HS-27A (cell line): Measurements from ENCODE around the gene THBS4.

ENCODE experiments used
- DNase-seq: peaks from one replicate; pipeline ENCODE4 v3.0.0-alpha.2; 2012; ENCODE audit warnings: low read depth, missing footprints

Gene THBS4

GRCh38 chr5:80116465-80116864, 81.3 kb downstream of the THBS4 start:
- no peak for DNase-seq

DNA sequence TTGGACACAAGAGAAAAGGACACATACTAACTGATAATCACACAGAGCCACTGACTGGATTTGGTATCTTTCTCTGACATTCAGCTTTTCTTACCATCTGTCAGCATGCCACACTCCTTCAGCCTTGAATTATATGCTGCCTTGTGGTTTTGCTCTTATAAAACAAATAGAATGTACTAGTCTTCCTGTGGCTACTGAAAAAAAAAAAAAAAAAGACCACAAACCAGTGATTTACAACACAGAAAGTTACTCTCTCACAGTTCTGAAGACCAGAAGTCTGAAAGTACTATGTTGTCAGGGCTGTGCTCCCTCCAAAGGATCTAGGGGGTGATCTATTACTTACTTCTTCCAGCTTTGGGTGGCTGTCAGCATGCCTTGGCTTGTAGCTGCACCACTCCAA, 82.3 kb downstream of the THBS4 start:
- no peak for DNase-seq

- DNase-seq: no peak
Observed at GRCh38 chr5:80119372-80119771, 84.2 kb downstream of the THBS4 start.

DNA sequence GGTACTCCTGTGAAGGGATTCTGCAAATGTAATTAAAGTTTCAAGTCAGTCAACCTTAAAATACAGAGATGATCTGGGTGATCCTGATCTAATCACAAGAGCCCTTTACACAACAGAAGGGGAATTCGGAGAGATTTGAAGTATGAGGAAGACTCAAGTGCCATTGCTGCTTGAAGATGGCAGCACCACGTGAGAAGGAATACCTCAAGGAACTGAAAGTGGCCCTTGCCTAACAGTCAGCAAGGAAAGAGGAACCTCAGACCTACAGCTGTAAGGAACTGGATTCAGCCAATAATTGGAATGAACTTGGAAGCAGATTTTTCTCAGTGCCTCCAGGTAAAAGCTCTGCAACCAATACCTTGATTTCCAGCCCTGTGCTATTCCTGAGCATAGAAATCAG, 87.4 kb downstream of the THBS4 start:
- DNase-seq: no peak

DNA sequence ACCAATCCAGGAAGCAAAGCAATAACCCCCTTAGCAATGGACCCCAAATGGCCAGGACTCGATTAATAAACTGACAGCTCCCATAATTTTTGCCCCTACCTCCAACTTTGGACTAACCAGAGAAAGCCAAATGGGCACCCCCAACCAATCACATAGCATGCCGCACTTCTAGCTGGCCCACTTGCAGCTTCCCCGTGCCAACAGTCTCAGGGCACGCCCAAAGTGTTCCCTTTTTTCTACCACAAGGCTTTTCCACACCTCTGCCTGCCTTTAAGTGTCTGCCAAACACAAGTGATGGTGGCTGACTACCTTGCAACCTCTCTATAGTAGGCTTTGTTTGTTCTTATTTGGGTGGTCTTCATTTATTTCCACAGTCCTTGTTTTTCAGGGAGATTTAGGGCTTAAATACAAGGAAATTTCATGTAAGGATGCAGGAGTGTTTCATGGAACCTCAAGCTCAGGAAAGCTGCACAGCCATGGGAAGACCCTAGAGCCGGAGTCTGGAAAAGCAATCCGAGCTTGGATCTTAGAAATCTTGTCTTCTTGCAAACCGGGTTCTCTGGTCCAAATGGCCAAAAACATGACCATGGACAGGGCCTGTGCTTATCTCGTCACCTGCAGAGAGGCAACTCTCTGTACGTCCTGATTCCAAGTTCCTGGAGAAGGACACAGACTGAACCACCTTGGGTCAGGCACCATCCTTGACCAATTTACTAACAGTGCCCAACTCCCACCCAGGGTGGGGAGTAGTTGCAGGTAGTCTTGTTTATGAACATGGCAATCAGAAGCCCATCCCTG, 89.2 kb downstream of the THBS4 start:
- DNase-seq: no peak

DNA sequence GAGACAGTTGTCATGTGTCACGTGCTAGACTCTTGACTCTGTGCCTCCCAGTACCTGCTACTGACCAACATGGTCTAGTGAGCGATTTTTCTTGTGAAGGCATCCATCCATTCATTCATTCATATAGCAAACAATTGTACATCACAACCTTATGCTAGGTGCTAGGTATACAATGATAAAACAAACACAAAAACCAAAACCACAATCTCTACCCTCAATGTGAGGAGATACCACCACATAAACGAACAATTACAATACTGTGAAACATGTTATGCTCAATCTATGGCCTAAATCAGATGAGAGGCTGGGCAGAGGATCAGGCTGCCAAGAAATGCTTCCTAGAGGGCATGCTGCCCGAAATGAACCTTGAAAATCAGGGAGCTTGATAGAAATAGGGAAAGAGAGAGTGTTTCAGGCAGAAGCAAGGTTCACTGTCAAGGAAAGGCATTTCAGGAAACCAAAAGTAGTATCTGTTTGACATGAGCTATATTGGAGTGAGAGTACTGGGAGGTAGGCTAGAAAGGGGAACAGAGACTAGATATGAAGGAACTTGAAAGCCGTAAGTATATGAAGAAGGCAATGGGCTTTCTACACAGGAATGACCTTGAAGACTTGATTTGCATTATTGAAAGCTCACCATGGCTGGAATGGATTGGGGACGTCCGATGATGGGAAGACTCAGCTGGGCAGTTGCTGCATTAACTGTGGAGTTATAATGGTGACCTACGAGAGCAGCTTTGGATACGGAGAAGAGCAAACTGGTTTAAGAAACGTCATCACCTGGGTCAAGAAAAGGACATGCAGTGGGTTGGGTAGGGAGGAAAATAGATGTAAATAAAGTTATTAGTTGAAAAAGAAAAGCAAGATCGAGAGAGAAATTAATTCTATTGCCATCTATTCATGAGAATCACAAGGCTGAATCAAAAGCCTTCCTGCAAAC, 90.1 kb downstream of the THBS4 start:
- no peak for DNase-seq

DNA sequence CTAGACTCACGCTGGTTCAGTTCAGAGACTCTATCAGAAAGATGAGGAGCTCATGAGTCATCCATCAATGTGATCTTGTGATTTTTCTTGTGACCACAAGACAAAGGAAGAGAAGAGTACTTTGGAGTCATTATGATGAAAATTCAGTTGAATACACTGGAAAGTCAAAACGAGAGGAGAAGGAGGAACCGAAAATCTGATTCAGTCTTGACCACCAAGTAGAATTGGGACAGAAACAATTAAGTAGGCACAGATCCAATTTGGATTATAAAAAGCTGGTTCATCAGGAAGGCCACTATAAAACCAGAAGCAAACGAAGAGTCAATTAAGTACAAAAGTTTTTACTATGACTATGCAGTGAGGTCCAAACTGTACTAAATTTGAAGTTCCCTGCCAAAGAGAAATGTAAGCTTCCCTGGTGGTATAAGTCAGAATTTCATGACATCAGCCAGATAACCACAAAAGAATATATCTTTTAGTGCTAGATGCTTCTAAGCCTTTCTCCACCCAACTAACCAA, 90.9 kb downstream of the THBS4 start:
- DNase-seq: no peak

DNA sequence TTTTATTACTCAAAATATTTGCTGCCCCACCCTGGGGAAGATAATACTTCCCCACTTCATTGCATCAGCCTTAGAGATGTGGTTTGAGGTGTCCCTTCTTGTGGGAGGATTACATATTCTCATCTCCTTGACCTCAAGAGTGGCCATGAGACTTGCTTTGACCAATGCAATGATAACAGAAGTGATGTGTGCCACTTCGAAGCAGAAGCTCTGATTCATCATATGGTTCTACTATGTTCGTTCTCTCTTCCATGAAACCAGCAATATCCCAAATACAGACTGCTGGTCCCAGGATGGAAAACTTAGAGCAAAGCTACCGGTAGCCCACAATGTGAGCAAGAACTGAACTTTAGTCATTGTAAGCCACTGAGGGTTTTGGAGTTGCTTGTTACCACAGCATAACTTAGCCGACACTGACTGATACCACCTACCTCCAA, 92.0 kb downstream of the THBS4 start:
- no peak for DNase-seq

- DNase-seq: no peak
Observed at GRCh38 chr5:80128141-80128540, 93.0 kb downstream of the THBS4 start.

- DNase-seq: no peak
Observed at GRCh38 chr5:80129146-80129545, 94.0 kb downstream of the THBS4 start.
